ENCODE data around the gene CAVIN1. TPM values are rescaled to one million over a fixed set of nuclear protein-coding genes. Genes with fewer than 3 reads are reported as not detected.
A peak's percentile ranks its signal among the peaks of the same experiment; 100 is the strongest.
"Not testable (repeated sequence)": the region's sequence is repeated elsewhere in the genome, so short reads cannot be mapped to it uniquely, and the experiment has no call there.

Gene CAVIN1
- polyA plus RNA-seq, 3 donors, result 0.01 TPM; not detected in 2

DNA sequence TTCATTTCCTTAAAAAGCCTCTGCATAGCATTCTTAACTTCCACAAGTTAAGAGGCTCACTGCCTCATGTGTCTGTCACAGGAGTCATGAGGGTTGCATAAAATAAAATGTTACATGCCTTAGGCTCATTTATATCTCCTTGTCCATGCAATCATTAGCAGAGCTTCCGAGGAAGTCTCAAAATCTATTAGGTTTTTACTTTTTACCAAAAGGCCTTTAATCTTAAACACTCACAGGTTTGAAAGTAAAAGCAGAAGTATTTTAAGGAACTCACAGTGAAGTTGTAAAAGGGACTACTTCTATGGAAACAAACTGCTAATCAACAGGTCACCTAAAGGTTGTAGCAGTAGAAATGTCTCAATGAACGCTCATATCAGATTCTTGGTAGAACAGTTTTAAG is 30.4 kb upstream of the CAVIN1 start:
- Histone ChIP-seq H3K4me3 (replicated peaks in 1 of 3; ENCODE audit: low read depth in 2 of 3, low read length in 3 of 3) (peak overlapping the region in 1 of 3 experiments; percentile 43), H4K20me1 (ENCODE audit: insufficient read depth, low read length) (no peaks in the 10 kb centered on the region), H3K4me1 (ENCODE audit: control insufficient read depth in 1 of 2, insufficient read depth in 2 of 2, low read length in 2 of 2) (peaks cover 64 to 65% of the 10 kb centered on the region in 2 donors), H2AFZ (ENCODE audit: insufficient read depth, low read depth, low read length, poor library complexity, severe bottlenecking) (no peak overlapping the region), H3K4me2 (replicated peaks; ENCODE audit: extremely low read depth, low read length, poor library complexity, severe bottlenecking) (peak overlapping the region; percentile 40), H3K27me3 (ENCODE audit: control insufficient read depth in 2 of 2, insufficient read depth in 2 of 2, low read length in 2 of 2) (no peaks in the 10 kb centered on the region), H3K79me2 (ENCODE audit: insufficient read depth, low read length) (peaks cover 1% of the 10 kb centered on the region), H3K9me3 (replicated peaks in 1 of 2; ENCODE audit: control insufficient read depth in 1 of 2, insufficient read depth in 1 of 2, low read length in 2 of 2) (no peaks in the 10 kb centered on the region), H3K27ac (ENCODE audit: low read depth in 1 of 2, low read length in 2 of 2) (peak overlapping the region; percentile 61 to 63), H3K9ac (ENCODE audit: insufficient read depth, low read length, poor library complexity, severe bottlenecking) (no peak overlapping the region), H3K36me3 (replicated peaks in 1 of 2; ENCODE audit: control insufficient read depth in 1 of 2, insufficient read depth in 2 of 2, low read length in 2 of 2) (no peaks in the 10 kb centered on the region)
- WGBS (ENCODE audit: insufficient coverage), result no CpG with 5 or more reads among the region's 2 CpGs
- intact Hi-C loops (cut with micrococcal nuclease), result no loop called here
- Mint-ChIP-seq H3K27ac (peak overlapping the region; percentile 84 to 96 (median 95)), H3K9me3 (no peaks in the 10 kb centered on the region), H3K36me3 (peaks cover 0 to 5% of the 10 kb centered on the region in 2 donors), H3K4me3 (peak overlapping the region; percentile 51 to 80), H3K27me3 (ENCODE audit: low read depth in 3 of 3) (peaks cover 0 to 15% (median 2%) of the 10 kb centered on the region in 3 donors), H3K4me1 (peaks cover 56% of the 10 kb centered on the region)
- peak; percentile 49 to 75 (median 57) for DNase-seq
- TF ChIP-seq, protein P1, sequence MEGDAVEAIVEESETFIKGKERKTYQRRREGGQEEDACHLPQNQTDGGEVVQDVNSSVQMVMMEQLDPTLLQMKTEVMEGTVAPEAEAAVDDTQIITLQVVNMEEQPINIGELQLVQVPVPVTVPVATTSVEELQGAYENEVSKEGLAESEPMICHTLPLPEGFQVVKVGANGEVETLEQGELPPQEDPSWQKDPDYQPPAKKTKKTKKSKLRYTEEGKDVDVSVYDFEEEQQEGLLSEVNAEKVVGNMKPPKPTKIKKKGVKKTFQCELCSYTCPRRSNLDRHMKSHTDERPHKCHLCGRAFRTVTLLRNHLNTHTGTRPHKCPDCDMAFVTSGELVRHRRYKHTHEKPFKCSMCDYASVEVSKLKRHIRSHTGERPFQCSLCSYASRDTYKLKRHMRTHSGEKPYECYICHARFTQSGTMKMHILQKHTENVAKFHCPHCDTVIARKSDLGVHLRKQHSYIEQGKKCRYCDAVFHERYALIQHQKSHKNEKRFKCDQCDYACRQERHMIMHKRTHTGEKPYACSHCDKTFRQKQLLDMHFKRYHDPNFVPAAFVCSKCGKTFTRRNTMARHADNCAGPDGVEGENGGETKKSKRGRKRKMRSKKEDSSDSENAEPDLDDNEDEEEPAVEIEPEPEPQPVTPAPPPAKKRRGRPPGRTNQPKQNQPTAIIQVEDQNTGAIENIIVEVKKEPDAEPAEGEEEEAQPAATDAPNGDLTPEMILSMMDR (IDR thresholded peaks at IDR 0.05), result no peak

DNA sequence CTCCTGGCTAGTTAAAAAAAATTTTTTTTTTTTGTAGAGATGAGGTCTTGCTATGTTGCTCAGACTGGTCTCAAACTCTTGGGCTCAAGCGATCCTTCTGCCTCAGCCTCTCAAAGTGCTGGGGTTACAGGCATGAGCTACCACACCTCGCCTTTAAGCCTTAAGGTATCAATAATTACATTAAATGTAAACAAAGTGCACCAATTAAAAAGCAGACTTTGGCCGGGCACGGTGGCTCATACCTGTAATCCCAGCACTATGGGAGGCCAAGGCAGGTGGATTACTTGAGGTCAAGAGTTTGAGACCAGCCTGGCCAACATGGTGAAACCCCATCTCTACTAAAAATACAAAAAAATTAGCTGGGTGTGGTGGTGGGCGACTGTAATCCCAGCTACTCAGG is 28.2 kb upstream of the CAVIN1 start:
- intact Hi-C loops (cut with micrococcal nuclease); H3K4me2 ChIP-seq (replicated peaks; ENCODE audit: extremely low read depth, low read length, poor library complexity, severe bottlenecking); H3K9me3 ChIP-seq (replicated peaks in 1 of 2; ENCODE audit: control insufficient read depth in 1 of 2, insufficient read depth in 1 of 2, low read length in 2 of 2); H3K4me3 ChIP-seq (replicated peaks in 1 of 3; ENCODE audit: low read depth in 2 of 3, low read length in 3 of 3); H3K36me3 ChIP-seq (replicated peaks in 1 of 2; ENCODE audit: control insufficient read depth in 1 of 2, insufficient read depth in 2 of 2, low read length in 2 of 2); H3K27me3 ChIP-seq (ENCODE audit: control insufficient read depth in 2 of 2, insufficient read depth in 2 of 2, low read length in 2 of 2); H3K36me3 Mint-ChIP-seq; H3K27ac Mint-ChIP-seq; H3K9ac ChIP-seq (ENCODE audit: insufficient read depth, low read length, poor library complexity, severe bottlenecking); H3K9me3 Mint-ChIP-seq; H2AFZ ChIP-seq (ENCODE audit: insufficient read depth, low read depth, low read length, poor library complexity, severe bottlenecking); H3K4me3 Mint-ChIP-seq; H3K79me2 ChIP-seq (ENCODE audit: insufficient read depth, low read length); H3K27ac ChIP-seq (ENCODE audit: low read depth in 1 of 2, low read length in 2 of 2); DNase-seq; H4K20me1 ChIP-seq (ENCODE audit: insufficient read depth, low read length): not testable (repeated sequence)
- Mint-ChIP-seq H3K4me1 (peaks cover 43% of the 10 kb centered on the region), H3K27me3 (ENCODE audit: low read depth in 3 of 3) (peaks cover 0 to 15% (median 3%) of the 10 kb centered on the region in 3 donors)
- WGBS (ENCODE audit: insufficient coverage), result 100% methylated on average over 1 of the region's 5 CpGs
- H3K4me1 ChIP-seq (ENCODE audit: control insufficient read depth in 1 of 2, insufficient read depth in 2 of 2, low read length in 2 of 2), result peaks cover 43 to 44% of the 10 kb centered on the region in 2 donors

DNA sequence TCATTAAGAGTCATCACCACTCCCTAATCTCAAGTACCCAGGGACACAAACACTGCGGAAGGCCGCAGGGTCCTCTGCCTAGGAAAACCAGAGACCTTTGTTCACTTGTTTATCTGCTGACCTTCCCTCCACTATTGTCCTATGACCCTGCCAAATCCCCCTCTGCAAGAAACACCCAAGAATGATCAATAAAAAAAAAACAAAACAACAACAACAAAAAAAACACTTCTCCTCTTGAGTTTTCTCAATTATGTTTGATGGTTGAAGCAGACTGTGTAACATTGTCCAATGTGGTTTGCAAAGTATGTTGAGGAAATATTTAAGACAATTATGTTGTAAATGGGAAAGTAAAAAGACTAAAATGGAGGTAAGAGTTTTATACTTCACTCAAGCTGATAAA is 26.8 kb upstream of the CAVIN1 start:
- H3K9ac ChIP-seq (ENCODE audit: insufficient read depth, low read length, poor library complexity, severe bottlenecking); H3K4me3 Mint-ChIP-seq; H4K20me1 ChIP-seq (ENCODE audit: insufficient read depth, low read length); H3K9me3 Mint-ChIP-seq; H3K27ac Mint-ChIP-seq; H3K4me3 ChIP-seq (replicated peaks in 1 of 3; ENCODE audit: low read depth in 2 of 3, low read length in 3 of 3); H3K4me2 ChIP-seq (replicated peaks; ENCODE audit: extremely low read depth, low read length, poor library complexity, severe bottlenecking); intact Hi-C loops (cut with micrococcal nuclease); H3K36me3 ChIP-seq (replicated peaks in 1 of 2; ENCODE audit: control insufficient read depth in 1 of 2, insufficient read depth in 2 of 2, low read length in 2 of 2); H3K27ac ChIP-seq (ENCODE audit: low read depth in 1 of 2, low read length in 2 of 2); H3K27me3 ChIP-seq (ENCODE audit: control insufficient read depth in 2 of 2, insufficient read depth in 2 of 2, low read length in 2 of 2); H3K9me3 ChIP-seq (replicated peaks in 1 of 2; ENCODE audit: control insufficient read depth in 1 of 2, insufficient read depth in 1 of 2, low read length in 2 of 2); H2AFZ ChIP-seq (ENCODE audit: insufficient read depth, low read depth, low read length, poor library complexity, severe bottlenecking); DNase-seq; H3K36me3 Mint-ChIP-seq; H3K79me2 ChIP-seq (ENCODE audit: insufficient read depth, low read length): not testable (repeated sequence)
- Mint-ChIP-seq H3K27me3 (ENCODE audit: low read depth in 3 of 3) (peaks cover 0 to 18% (median 3%) of the 10 kb centered on the region in 3 donors), H3K4me1 (peaks cover 29% of the 10 kb centered on the region)
- H3K4me1 ChIP-seq (ENCODE audit: control insufficient read depth in 1 of 2, insufficient read depth in 2 of 2, low read length in 2 of 2), result peaks cover 29% of the 10 kb centered on the region in 2 donors
- WGBS (ENCODE audit: insufficient coverage), result no CpG with 5 or more reads among the region's 2 CpGs

DNA sequence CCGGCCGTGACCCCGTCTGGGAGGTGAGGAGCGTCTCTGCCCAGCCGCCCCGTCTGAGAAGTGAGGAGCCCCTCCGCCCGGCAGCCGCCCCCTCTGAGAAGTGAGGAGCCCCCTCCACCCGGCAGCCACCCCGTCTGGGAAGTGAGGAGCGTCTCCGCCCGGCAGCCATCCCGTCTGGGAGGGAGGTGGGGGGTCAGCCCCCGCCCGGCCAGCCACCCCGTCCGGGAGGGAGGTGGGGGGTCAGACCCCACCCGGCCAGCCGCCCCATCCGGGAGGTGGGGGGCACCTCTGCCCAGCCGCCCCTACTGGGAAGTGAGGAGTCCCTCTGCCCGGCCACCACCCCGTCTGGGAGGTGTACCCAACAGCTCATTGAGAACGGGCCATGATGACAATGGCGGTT is 26.1 kb upstream of the CAVIN1 start:
- H3K4me3 Mint-ChIP-seq; H3K27me3 ChIP-seq (ENCODE audit: control insufficient read depth in 2 of 2, insufficient read depth in 2 of 2, low read length in 2 of 2); intact Hi-C loops (cut with micrococcal nuclease); H3K9me3 ChIP-seq (replicated peaks in 1 of 2; ENCODE audit: control insufficient read depth in 1 of 2, insufficient read depth in 1 of 2, low read length in 2 of 2); H4K20me1 ChIP-seq (ENCODE audit: insufficient read depth, low read length); DNase-seq; H3K36me3 ChIP-seq (replicated peaks in 1 of 2; ENCODE audit: control insufficient read depth in 1 of 2, insufficient read depth in 2 of 2, low read length in 2 of 2); H3K9ac ChIP-seq (ENCODE audit: insufficient read depth, low read length, poor library complexity, severe bottlenecking); H3K79me2 ChIP-seq (ENCODE audit: insufficient read depth, low read length); H3K9me3 Mint-ChIP-seq; H3K27ac Mint-ChIP-seq; H2AFZ ChIP-seq (ENCODE audit: insufficient read depth, low read depth, low read length, poor library complexity, severe bottlenecking); H3K4me3 ChIP-seq (replicated peaks in 1 of 3; ENCODE audit: low read depth in 2 of 3, low read length in 3 of 3); H3K27ac ChIP-seq (ENCODE audit: low read depth in 1 of 2, low read length in 2 of 2); H3K4me2 ChIP-seq (replicated peaks; ENCODE audit: extremely low read depth, low read length, poor library complexity, severe bottlenecking); H3K36me3 Mint-ChIP-seq: not testable (repeated sequence)
- WGBS (ENCODE audit: insufficient coverage), result 100% methylated on average over 2 of the region's 27 CpGs
- Mint-ChIP-seq H3K4me1 (peaks cover 22% of the 10 kb centered on the region), H3K27me3 (ENCODE audit: low read depth in 3 of 3) (peaks cover 0 to 18% (median 3%) of the 10 kb centered on the region in 3 donors)
- H3K4me1 ChIP-seq (ENCODE audit: control insufficient read depth in 1 of 2, insufficient read depth in 2 of 2, low read length in 2 of 2), result peaks cover 22 to 23% of the 10 kb centered on the region in 2 donors
